ENCODE results near the gene KLHL35.

Gene KLHL35

GRCh38 chr11:75468534-75469340, 35.7 kb upstream of the KLHL35 start:
- no peak for DNase-seq (ENCODE audit: low spot score)

GRCh38 chr11:75467881-75468280, 34.9 kb upstream of the KLHL35 start:
- no peak for DNase-seq (ENCODE audit: low spot score)

GRCh38 chr11:75467311-75467710, 34.3 kb upstream of the KLHL35 start:
- DNase-seq (ENCODE audit: low spot score), result no peak

- no peak for DNase-seq (ENCODE audit: low spot score)
These were observed 32.9 kb upstream of the KLHL35 start for GRCh38 chr11:75465701-75466531.

GRCh38 chr11:75463106-75463774, 30.2 kb upstream of the KLHL35 start:
- DNase-seq (ENCODE audit: low spot score), result no peak

GRCh38 chr11:75462117-75462653, 29.2 kb upstream of the KLHL35 start:
- DNase-seq (ENCODE audit: low spot score), result no peak

GRCh38 chr11:75461151-75461550, 28.1 kb upstream of the KLHL35 start:
- no peak for DNase-seq (ENCODE audit: low spot score)

- no peak for DNase-seq (ENCODE audit: low spot score)
These were observed 23.7 kb upstream of the KLHL35 start for GRCh38 chr11:75456596-75457183.

GRCh38 chr11:75454987-75455386, 22.0 kb upstream of the KLHL35 start:
- DNase-seq (ENCODE audit: low spot score), result no peak

- no peak for DNase-seq (ENCODE audit: low spot score)
These were observed 21.1 kb upstream of the KLHL35 start for GRCh38 chr11:75453916-75454655.

- DNase-seq (ENCODE audit: low spot score), result no peak
These were observed 18.1 kb upstream of the KLHL35 start for GRCh38 chr11:75450826-75451821.

GRCh38 chr11:75450236-75450635, 17.2 kb upstream of the KLHL35 start:
- no peak for DNase-seq (ENCODE audit: low spot score)

- no peak for DNase-seq (ENCODE audit: low spot score)
These were observed 16.8 kb upstream of the KLHL35 start for GRCh38 chr11:75449776-75450175.

- DNase-seq (ENCODE audit: low spot score), result no peak
These were observed 16.3 kb upstream of the KLHL35 start for GRCh38 chr11:75449271-75449670.

GRCh38 chr11:75447415-75447814, 14.4 kb upstream of the KLHL35 start:
- no peak for DNase-seq (ENCODE audit: low spot score)

GRCh38 chr11:75445315-75445953, 12.4 kb upstream of the KLHL35 start:
- peak; percentile 61 for DNase-seq (ENCODE audit: low spot score)

GRCh38 chr11:75443043-75443442, 10.0 kb upstream of the KLHL35 start:
- DNase-seq (ENCODE audit: low spot score), result no peak

GRCh38 chr11:75442161-75442885, 9.3 kb upstream of the KLHL35 start:
- no peak for DNase-seq (ENCODE audit: low spot score)

GRCh38 chr11:75441804-75442132, 8.8 kb upstream of the KLHL35 start:
- no peak for DNase-seq (ENCODE audit: low spot score)

All from CD4-positive, alpha-beta T cell treated with Interleukin-6 at 100 ng/mL for 8 hours (primary cell).